Measurements from ENCODE around the gene ZNF778.
"Not testable (repeated sequence)": the region's sequence is repeated elsewhere in the genome, so short reads cannot be mapped to it uniquely, and the experiment has no call there.

Gene ZNF778

GRCh38 chr16:89246383-89246902, 28.9 kb downstream of the ZNF778 start:
- Mint-ChIP-seq H3K27me3 (no peaks in the 10 kb centered on the region), H3K36me3 (peaks cover 4% of the 10 kb centered on the region), H3K9me3 (ENCODE audit: low read depth) (no peaks in the 10 kb centered on the region), H3K27ac (peak overlapping the region; percentile 29), H3K4me3 (peak overlapping the region; percentile 80), H3K4me1 (ENCODE audit: low read depth) (peaks cover 16% of the 10 kb centered on the region)

- Mint-ChIP-seq H3K36me3 (peaks cover 4% of the 10 kb centered on the region), H3K27ac (no peak overlapping the region), H3K9me3 (ENCODE audit: low read depth) (no peaks in the 10 kb centered on the region), H3K27me3 (no peaks in the 10 kb centered on the region), H3K4me1 (ENCODE audit: low read depth) (peaks cover 14% of the 10 kb centered on the region), H3K4me3 (peak overlapping the region; percentile 80)
Observed at GRCh38 chr16:89246903-89247733, 29.6 kb downstream of the ZNF778 start.

- peaks cover 14% of the 10 kb centered on the region for H3K4me1 Mint-ChIP-seq (ENCODE audit: low read depth)
- H3K4me3 Mint-ChIP-seq: peak overlapping the region; percentile 85
- not testable (repeated sequence) for H3K27me3 Mint-ChIP-seq; H3K9me3 Mint-ChIP-seq (ENCODE audit: low read depth); H3K27ac Mint-ChIP-seq; H3K36me3 Mint-ChIP-seq
Observed at GRCh38 chr16:89247734-89248075, 30.2 kb downstream of the ZNF778 start.

GRCh38 chr16:89248196-89248982, 30.9 kb downstream of the ZNF778 start:
- Mint-ChIP-seq H3K27ac (peak overlapping the region; percentile 50), H3K4me3 (peak overlapping the region; percentile 85), H3K4me1 (ENCODE audit: low read depth) (peaks cover 8% of the 10 kb centered on the region), H3K36me3 (peaks cover 4% of the 10 kb centered on the region), H3K9me3 (ENCODE audit: low read depth) (no peaks in the 10 kb centered on the region), H3K27me3 (no peaks in the 10 kb centered on the region)

- H3K36me3 Mint-ChIP-seq: peaks cover 4% of the 10 kb centered on the region
- peaks cover 15% of the 10 kb centered on the region for H3K4me1 Mint-ChIP-seq (ENCODE audit: low read depth)
- no peaks in the 10 kb centered on the region for H3K9me3 Mint-ChIP-seq (ENCODE audit: low read depth)
- no peak overlapping the region for H3K4me3 Mint-ChIP-seq
- H3K27ac Mint-ChIP-seq: no peak overlapping the region
- peaks cover 6% of the 10 kb centered on the region for H3K27me3 Mint-ChIP-seq
Observed at GRCh38 chr16:89253548-89254287, 36.2 kb downstream of the ZNF778 start.

GRCh38 chr16:89256651-89257254, 39.2 kb downstream of the ZNF778 start:
- H3K27ac Mint-ChIP-seq: no peak overlapping the region
- H3K4me3 Mint-ChIP-seq: peak overlapping the region; percentile 58
- H3K36me3 Mint-ChIP-seq: no peaks in the 10 kb centered on the region
- no peaks in the 10 kb centered on the region for H3K9me3 Mint-ChIP-seq (ENCODE audit: low read depth)
- peaks cover 6% of the 10 kb centered on the region for H3K27me3 Mint-ChIP-seq
- H3K4me1 Mint-ChIP-seq (ENCODE audit: low read depth): peaks cover 15% of the 10 kb centered on the region

- peaks cover 6% of the 10 kb centered on the region for H3K27me3 Mint-ChIP-seq
- H3K4me1 Mint-ChIP-seq (ENCODE audit: low read depth): peaks cover 15% of the 10 kb centered on the region
- H3K4me3 Mint-ChIP-seq: peak overlapping the region; percentile 75
- H3K36me3 Mint-ChIP-seq: no peaks in the 10 kb centered on the region
- no peaks in the 10 kb centered on the region for H3K9me3 Mint-ChIP-seq (ENCODE audit: low read depth)
- H3K27ac Mint-ChIP-seq: no peak overlapping the region
Observed at GRCh38 chr16:89257281-89257731, 39.8 kb downstream of the ZNF778 start.

- Mint-ChIP-seq H3K36me3 (no peaks in the 10 kb centered on the region), H3K27me3 (peaks cover 6% of the 10 kb centered on the region), H3K9me3 (ENCODE audit: low read depth) (no peaks in the 10 kb centered on the region), H3K27ac (no peak overlapping the region), H3K4me3 (peak overlapping the region; percentile 75), H3K4me1 (ENCODE audit: low read depth) (peaks cover 15% of the 10 kb centered on the region)
Observed at GRCh38 chr16:89257757-89258465, 40.4 kb downstream of the ZNF778 start.

GRCh38 chr16:89259901-89260300, 42.4 kb downstream of the ZNF778 start:
- H3K4me1 Mint-ChIP-seq (ENCODE audit: low read depth): peaks cover 15% of the 10 kb centered on the region
- H3K9me3 Mint-ChIP-seq (ENCODE audit: low read depth); H3K27ac Mint-ChIP-seq; H3K4me3 Mint-ChIP-seq; H3K27me3 Mint-ChIP-seq; H3K36me3 Mint-ChIP-seq: not testable (repeated sequence)

- H3K4me1 Mint-ChIP-seq (ENCODE audit: low read depth): peaks cover 9% of the 10 kb centered on the region
- H3K27me3 Mint-ChIP-seq: peaks cover 4% of the 10 kb centered on the region
- no peak overlapping the region for H3K27ac Mint-ChIP-seq
- no peaks in the 10 kb centered on the region for H3K36me3 Mint-ChIP-seq
- H3K4me3 Mint-ChIP-seq: no peak overlapping the region
- H3K9me3 Mint-ChIP-seq (ENCODE audit: low read depth): no peaks in the 10 kb centered on the region
Observed at GRCh38 chr16:89261691-89262563, 44.4 kb downstream of the ZNF778 start.

- Mint-ChIP-seq H3K4me3 (no peak overlapping the region), H3K27ac (no peak overlapping the region), H3K9me3 (ENCODE audit: low read depth) (no peaks in the 10 kb centered on the region), H3K36me3 (no peaks in the 10 kb centered on the region), H3K4me1 (ENCODE audit: low read depth) (peaks cover 2% of the 10 kb centered on the region), H3K27me3 (no peaks in the 10 kb centered on the region)
Observed at GRCh38 chr16:89264800-89265550, 47.5 kb downstream of the ZNF778 start.

GRCh38 chr16:89265647-89266046, 48.1 kb downstream of the ZNF778 start:
- no peak overlapping the region for H3K27ac Mint-ChIP-seq

More at GRCh38 chr16:89265647-89266046, 48.1 kb downstream of the ZNF778 start:
- peaks cover 2% of the 10 kb centered on the region for H3K4me1 Mint-ChIP-seq (ENCODE audit: low read depth)
- no peaks in the 10 kb centered on the region for H3K9me3 Mint-ChIP-seq (ENCODE audit: low read depth)
- H3K4me3 Mint-ChIP-seq: no peak overlapping the region
- H3K36me3 Mint-ChIP-seq: no peaks in the 10 kb centered on the region
- H3K27me3 Mint-ChIP-seq: no peaks in the 10 kb centered on the region

Measured in activated naive CD8-positive, alpha-beta T cell (primary cell).